ENCODE measurements around the gene P2RY6.

Gene P2RY6

GRCh38 chr11:73320763-73321603, 48.8 kb downstream of the P2RY6 start:
- DNase-seq, result no peak

DNA sequence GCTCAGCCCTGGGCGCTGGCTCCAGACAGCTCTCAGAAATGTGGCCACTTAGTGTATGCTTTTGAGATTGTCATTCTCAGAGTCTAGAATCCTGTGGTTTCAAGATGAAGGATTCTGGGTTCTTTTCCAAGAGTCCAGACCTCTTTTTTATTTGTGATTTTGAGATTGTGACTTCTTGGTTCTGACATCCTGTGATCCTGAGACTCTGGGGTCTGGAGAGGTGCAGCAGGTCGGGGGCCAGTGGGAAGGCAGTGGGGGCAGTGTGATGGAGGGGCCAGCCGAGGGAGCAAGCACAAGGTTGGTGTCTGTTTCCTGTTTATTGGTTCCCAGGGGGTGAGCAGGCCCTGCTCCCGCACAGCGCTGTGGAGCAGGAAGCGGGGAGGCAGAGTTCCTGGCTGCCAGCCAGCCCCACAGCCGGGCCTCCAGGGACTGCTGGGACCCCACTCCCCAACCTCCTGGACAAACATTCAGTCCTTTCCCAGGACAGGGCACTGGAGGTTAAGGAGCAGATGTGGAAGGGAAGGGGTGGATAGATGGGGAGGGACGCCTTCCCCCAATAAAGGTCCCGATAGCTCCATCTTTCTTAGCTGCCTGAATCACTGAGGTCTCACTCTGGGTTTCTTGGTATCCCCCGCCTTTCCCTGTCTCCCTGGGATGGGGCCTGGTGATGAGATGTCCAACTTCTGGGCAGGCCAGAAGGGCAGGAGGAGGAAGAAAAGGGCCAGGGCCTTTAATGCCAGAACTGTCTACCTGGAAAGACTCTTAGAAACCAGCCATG, 49.7 kb downstream of the P2RY6 start:
- DNase-seq, result no peak

DNA sequence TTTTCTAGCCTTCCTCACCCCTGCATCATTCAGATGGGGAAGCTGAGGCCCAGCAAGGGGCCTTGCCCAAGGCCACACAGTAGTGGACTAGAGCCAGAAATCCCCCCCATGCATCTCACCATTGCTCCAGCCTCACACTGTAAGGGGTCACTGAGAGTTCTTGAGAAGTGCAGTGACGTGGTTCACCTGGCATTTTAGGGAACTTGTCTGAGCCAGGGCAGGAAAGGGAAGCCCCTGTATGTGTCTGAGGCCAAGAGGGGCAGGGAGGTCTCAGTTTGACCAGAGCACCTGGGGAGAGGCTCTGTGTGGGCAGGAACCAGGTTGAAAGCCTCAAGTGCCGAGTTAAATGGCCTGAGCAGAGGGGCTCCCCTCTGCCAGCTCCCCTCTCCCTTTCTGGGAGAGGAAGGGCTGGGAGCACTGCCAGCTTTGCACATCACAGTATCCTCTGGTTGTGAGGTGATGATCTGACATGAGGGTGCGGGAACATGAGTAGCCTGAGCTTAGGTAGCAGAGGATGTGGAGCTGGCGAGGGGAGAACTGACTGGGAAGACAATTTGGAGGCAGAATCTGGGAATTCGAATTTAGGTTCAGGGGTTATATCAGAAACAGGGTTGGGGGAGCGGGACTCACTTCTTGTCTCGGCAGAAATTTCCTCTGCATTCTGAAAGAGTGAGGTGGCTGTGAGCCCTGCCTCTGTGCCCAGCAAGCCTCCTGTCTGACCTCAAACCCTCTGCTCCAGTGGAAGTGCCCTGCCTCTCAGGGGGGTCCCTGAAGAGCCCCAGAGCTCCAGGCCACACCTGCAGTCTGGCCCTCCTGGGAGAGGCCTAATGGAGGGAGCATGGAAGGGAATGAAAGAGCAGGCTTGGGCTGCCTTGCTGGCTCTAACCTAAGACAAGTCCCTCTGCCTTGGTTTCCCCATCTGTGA, 50.5 kb downstream of the P2RY6 start:
- no peak for DNase-seq

GRCh38 chr11:73323464-73323863, 51.3 kb downstream of the P2RY6 start:
- no peak for DNase-seq

GRCh38 chr11:73324116-73324515, 52.0 kb downstream of the P2RY6 start:
- no peak for DNase-seq

DNA sequence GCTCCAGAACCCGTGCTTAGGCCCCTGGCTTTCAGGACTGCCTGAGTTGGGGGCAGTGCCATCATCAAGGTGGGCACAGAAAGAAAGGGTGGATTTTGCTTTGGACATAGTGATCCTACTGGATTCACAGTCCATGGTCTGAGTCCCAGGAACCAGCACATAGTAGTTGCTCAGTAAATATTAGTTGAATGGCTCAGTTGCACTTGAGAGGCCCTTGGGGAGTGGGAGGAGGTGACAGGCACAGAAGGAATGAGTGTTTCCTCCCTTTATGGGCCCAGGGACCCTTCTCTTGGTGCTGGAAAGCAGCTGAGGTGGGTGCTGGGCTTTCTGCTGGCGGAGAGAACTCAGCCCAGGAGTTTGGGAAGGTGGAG, 52.5 kb downstream of the P2RY6 start:
- DNase-seq, result no peak

- DNase-seq, result no peak
Observed at GRCh38 chr11:73325036-73325981, 53.2 kb downstream of the P2RY6 start.

- no peak for DNase-seq
Observed at GRCh38 chr11:73326929-73327811, 55.0 kb downstream of the P2RY6 start.

DNA sequence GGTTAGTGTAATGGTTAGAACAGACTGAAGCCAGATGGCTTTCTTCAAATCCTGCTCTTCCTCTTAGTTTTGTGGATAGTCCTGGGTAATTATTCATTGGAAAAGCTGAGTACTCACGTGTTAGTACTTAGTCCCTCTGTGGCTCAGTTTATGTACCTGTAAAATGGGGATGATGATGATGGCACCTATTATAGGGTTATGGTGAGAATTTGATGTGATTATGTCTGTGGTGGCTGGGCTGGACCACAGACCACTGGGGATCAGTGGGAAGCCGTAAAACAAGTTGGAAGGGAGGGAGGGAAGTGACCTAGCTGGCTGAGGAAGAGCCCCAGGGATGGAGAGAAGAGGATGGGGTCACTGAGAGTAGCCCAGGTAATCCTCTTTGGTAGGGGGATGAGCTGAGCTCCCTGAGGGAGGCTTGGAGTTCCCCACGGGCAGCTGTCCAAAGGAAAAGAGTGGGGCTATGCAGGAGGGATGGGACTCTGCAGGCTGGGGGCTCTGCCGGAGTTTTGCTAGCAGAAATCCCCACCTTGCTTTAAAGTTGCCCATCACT, 55.8 kb downstream of the P2RY6 start:
- DNase-seq, result no peak

- DNase-seq, result no peak
Observed at GRCh38 chr11:73330569-73331093, 58.5 kb downstream of the P2RY6 start.

DNA sequence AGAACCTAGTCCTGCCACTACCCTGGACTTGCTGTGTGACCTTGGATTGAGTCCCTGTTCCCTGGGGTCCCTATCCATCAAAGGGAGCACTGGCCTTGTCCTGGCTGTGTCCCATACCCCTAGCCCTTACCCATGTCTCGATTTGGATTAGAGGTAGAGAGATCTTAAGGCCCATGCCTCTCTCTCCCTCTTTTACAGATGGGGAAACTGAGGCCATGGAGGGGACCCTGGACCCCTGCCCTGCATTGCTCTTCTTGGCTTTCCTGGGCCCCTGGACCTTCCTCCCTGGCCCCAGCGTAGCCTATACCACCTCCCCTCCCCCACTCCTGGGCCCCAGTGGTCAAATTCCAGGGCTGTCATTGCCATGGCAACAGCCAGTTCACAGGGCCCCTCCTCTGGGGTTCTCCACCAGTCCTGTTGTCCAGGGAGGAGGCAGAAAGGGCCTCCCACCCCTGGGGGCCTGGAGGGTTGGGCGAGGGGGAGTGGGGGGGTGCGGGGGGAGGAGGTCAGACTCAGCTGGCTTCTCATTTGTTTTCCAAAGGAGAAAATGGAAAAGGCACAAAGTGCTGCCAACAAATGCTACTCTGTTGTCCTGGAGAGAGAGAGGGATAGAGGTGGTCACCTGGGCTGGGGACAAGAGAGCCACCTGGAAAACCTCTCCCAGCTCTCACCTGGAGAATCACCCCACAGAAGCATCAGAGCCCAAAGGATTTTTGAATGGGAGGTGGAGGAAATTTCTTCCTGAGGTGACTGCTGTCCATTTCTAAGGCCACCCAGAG, 59.2 kb downstream of the P2RY6 start:
- no peak for DNase-seq

GRCh38 chr11:73333173-73333572, 61.0 kb downstream of the P2RY6 start:
- DNase-seq, result no peak

DNA sequence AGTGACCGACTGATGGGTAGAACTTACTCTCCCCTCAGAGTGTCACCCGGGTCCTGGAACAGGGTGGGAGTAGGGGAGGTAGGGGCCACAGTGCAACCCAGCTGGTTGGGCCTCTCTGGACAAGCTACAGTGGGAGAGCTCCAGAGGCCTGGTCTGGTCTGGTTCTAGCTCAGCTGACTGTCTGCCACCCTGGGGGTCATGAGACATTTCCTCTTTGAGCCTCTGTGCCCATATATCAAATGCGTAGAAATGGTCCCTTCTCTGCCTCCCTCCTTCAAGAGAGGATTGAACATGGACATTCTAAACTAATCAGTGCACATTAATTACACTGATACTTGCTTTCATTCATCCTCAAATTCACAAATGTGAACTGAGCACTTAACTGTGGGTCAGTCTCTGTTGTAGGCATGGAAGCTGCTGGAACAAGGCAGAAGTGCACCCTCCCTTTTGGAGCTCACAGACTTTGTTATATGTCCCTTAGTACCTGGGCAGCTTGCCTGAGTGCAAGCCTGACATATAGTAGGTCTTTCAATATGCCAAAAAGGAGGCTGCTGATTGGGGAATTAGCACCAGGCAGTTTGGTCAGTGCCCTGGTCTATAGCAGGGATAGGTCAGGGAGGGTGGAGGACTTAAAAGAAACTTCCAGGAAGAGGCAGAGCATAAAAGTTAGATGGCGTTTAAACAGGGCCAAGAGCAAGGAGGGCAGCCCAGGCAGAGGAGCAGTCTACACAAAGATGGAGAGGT, 61.7 kb downstream of the P2RY6 start:
- no peak for DNase-seq

DNA sequence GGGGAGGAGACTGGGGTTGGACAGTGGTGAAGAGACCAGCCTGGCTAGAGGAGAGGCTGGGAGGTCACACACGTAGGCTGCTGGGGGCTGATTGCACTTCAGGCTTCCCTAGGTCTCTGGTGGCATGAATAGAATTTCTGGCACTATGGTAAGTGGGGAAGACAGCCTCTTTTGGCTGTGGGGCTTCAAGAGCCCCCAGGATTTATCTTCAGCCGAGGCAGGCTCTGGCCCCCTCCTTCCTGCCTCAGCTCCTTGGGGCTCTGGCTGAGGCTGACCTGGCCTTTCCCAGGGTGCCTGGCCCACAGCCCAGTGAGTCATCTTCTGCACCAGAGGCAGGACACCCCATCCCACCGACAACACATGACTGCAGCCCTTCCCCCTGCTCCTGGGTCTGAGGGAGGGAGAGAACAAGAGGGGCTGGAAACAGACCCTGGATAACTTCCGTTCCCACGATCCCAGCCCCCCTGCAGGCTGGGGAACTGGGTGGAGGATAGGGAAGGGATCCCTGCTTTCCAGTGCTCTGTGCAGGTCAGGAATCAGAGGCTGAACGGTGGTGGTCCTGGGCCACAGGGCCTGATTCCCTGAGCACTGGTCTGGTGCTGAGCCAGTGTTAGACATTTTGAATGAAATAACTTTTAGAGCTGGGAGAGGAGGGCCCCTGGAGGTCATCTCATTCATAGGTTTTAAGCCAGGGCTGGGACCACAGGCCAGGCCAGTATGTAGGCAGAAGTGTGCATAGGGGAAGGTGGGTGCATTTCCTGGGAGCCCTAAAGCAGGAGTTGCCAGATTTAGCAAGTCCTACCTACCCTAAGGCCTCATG, 62.5 kb downstream of the P2RY6 start:
- no peak for DNase-seq

DNA sequence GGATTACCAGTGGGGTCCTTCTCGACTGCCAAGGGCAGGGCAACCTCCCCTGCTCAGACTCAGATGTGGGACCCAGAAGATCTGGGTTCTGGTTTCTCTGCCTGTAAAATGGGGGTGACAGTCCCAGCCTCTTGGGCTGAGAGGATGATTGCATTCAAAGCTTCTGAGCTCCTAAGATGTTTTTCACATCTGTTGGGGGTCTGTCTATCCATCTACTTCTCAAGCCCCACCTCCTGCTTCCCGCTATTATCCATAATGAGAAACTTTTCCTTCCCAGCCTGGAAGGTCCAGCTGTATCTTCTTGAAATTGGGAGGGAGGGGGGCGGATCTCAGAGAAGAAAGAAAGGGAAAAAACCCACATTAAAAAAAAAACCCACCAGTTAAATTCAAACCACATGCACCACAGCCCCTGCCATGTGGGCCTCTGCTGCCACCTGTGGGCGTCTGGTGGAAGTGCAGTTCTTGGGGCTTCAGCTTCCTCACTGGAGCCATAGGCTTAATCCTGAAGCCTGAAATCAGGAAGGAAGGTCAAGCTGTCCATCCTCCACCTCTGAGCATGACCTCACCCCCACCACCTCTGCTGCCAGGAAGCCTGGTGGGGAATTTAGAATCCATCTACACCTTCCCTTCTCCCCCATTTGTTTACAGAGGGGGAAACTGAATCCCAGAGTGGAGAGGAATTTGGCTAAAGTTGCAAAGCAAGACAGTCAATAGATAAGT, 63.2 kb downstream of the P2RY6 start:
- peak; percentile 69 for DNase-seq

GRCh38 chr11:73337846-73338245, 65.7 kb downstream of the P2RY6 start:
- DNase-seq, result no peak

DNA sequence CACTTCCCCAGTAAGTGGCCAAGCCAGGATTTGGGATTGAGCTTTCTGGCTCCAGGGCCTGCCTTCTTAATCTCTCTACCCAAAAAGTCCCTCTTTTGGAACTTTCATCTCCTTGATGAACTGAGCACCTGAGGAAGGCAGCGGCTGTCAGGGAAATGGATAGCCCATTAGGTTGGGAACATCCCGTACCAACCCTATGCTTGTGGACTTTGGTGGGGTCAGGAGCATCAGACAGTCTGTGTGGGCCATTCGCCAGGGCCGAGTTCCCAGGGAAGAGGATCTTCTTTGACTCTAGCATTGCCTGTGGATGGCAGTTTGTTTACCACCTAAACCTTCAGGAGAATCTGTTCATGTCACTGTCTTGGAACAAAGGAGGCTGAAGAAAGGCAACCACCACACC, 66.1 kb downstream of the P2RY6 start:
- no peak for DNase-seq
